NT2/D1 (cell line): ENCODE data around the gene PCDHA7.
"Not testable (repeated sequence)": the region's sequence is repeated elsewhere in the genome, so short reads cannot be mapped to it uniquely, and the experiment has no call there.

Experiments
- SUZ12 ChIP-seq: IDR thresholded peaks from 2 replicates; pipeline ENCODE4 v1.6.1; 2011; ENCODE audit not compliant: insufficient read length, insufficient read depth; ENCODE audit errors: extremely low read depth
- YY1 ChIP-seq: IDR thresholded peaks from 2 replicates; pipeline ENCODE4 v1.6.1; 2011; ENCODE audit not compliant: insufficient read length, insufficient read depth
- ZNF274 ChIP-seq: IDR thresholded peaks from 2 replicates; pipeline ENCODE4 v1.6.1; 2011; ENCODE audit warnings: mild to moderate bottlenecking, low read depth, low read length

- not testable (repeated sequence) for TF ChIP-seq SUZ12, ZNF274, YY1
Observed at GRCh38 chr5:140876541-140877261, 42.6 kb downstream of the PCDHA7 start.
